PC-3 (cell line): ENCODE results near the gene APOM. TPM values are rescaled to one million over a fixed set of nuclear protein-coding genes. Genes with fewer than 3 reads are reported as not detected.

Experiments used
- ATAC-seq: fragments of 200-7000 bp; cut with Tn5 transposase; 2 replicates; pipeline ENCODE4 v1.9.1; 2020; ENCODE audit warnings: mild to moderate bottlenecking, moderate library complexity
- BruUV-seq: library from RNA; stranded (reverse); fragments of 400-500 nt; replicated peaks from 2 replicates; lab custom pipeline; 2021; lab: Mats Ljungman, UMichigan
- CTCF ChIA-PET: fragments of 300-600 bp; sonication (Branson Sonifier 250); formaldehyde crosslinking; loops from one replicate; lab custom pipeline; 2022; ENCODE audit warnings: antibody characterized with exemption; lab: Charles Lee
- POLR2A ChIA-PET: fragments of 300-600 bp; sonication (Branson Sonifier 250); formaldehyde crosslinking; loops from one replicate; lab custom pipeline; 2022; ENCODE audit warnings: antibody characterized with exemption; ENCODE audit not compliant: unreplicated experiment; lab: Charles Lee
- DNase-seq: peaks from one replicate; pipeline ENCODE4 v3.0.0-alpha.2; 2015
- H2AFZ ChIP-seq: fragments of 300-600 bp; sonication (generic); 2 replicates; pipeline ENCODE4 v1.6.0; 2016; ENCODE audit warnings: antibody characterized with exemption, low read length
- H3F3A ChIP-seq: fragments of 300-600 bp; sonication (generic); one replicate; pipeline ENCODE4 v1.6.0; 2017; ENCODE audit warnings: antibody characterized with exemption, low read length, control low read depth, mild to moderate bottlenecking; ENCODE audit not compliant: unreplicated experiment
- H3K27ac ChIP-seq: fragments of 300-600 bp; sonication (generic); 2 replicates; pipeline ENCODE4 v1.5.1; 2016; ENCODE audit warnings: mild to moderate bottlenecking, low read length
- H3K27me3 ChIP-seq: fragments of 300-600 bp; sonication (generic); 2 replicates; pipeline ENCODE4 v1.6.1; 2016; ENCODE audit warnings: low read length, mixed read lengths
- H3K36me3 ChIP-seq: fragments of 300-600 bp; sonication (generic); 2 replicates; pipeline ENCODE4 v1.6.1; 2016; ENCODE audit warnings: low read depth, mixed run types, low read length, mixed read lengths
- H3K4me1 ChIP-seq: fragments of 300-600 bp; sonication (generic); 2 replicates; pipeline ENCODE4 v1.5.1; 2016; ENCODE audit warnings: low read length; ENCODE audit not compliant: insufficient read depth
- H3K4me2 ChIP-seq: fragments of 300-600 bp; sonication (generic); 2 replicates; pipeline ENCODE4 v1.6.0; 2016; ENCODE audit warnings: low read length
- H3K4me3 ChIP-seq: fragments of 300-600 bp; sonication (generic); 2 replicates; pipeline ENCODE4 v1.5.1; 2016; ENCODE audit warnings: mild to moderate bottlenecking, low read length, mixed read lengths
- H3K79me2 ChIP-seq: fragments of 300-600 bp; sonication (generic); 2 replicates; pipeline ENCODE4 v1.6.1; 2017; ENCODE audit warnings: low read length, mixed read lengths
- H3K9ac ChIP-seq: fragments of 300-600 bp; sonication (generic); 2 replicates; pipeline ENCODE4 v1.6.0; 2016; ENCODE audit warnings: mild to moderate bottlenecking, low read length
- H3K9me2 ChIP-seq: fragments of 300-600 bp; sonication (generic); replicated peaks from 2 replicates; pipeline ENCODE4 v1.6.1; 2016; ENCODE audit warnings: mixed run types, low read length, mixed read lengths
- H3K9me3 ChIP-seq: fragments of 300-600 bp; sonication (generic); 2 replicates; pipeline ENCODE4 v1.6.1; 2016; ENCODE audit warnings: low read length, mixed read lengths
- H4K20me1 ChIP-seq: fragments of 300-600 bp; sonication (generic); 2 replicates; pipeline ENCODE4 v1.6.1; 2016; ENCODE audit warnings: low read length, mixed read lengths
- CTCF ChIP-seq: fragments of 300-600 bp; sonication (generic); conservative IDR thresholded peaks from 2 replicates; pipeline ENCODE4 v1.5.1; 2017; ENCODE audit warnings: antibody characterized with exemption, low read depth, mild to moderate bottlenecking, low read length
- EZH2 ChIP-seq: fragments of 300-600 bp; sonication (generic); IDR thresholded peaks from one replicate; pipeline ENCODE4 v1.6.1; 2017; ENCODE audit warnings: antibody characterized with exemption, mild to moderate bottlenecking, low read length; ENCODE audit not compliant: unreplicated experiment
- EZH2phosphoT487 ChIP-seq: fragments of 300-600 bp; sonication (generic); IDR thresholded peaks from 2 replicates; pipeline ENCODE4 v1.6.1; 2018; ENCODE audit warnings: mild to moderate bottlenecking, antibody characterized with exemption, low read length, borderline replicate concordance
- intact Hi-C: fragments of 100-400 bp; cut with micrococcal nuclease; formaldehyde crosslinking; loops from 2 replicates; pipeline ENCODE4 v1.9.0; 2023
- total RNA-seq: library from RNA; depleted of rRNA; stranded (reverse); fragments of >200 nt; gene quantifications from 2 replicates; pipeline ENCODE4 v1.2.3, GENCODE V29; 2014

The APOM gene
- total RNA-seq, 1 experiment from 2014 or later = 2.2 TPM

- TF ChIP-seq EZH2 (no peak), EZH2phosphoT487 (no peak), CTCF (no peak)
- H2AFZ ChIP-seq = no peak overlapping the region
- H3K27ac ChIP-seq = no peak overlapping the region
- H3K79me2 ChIP-seq = no peaks in the 10 kb centered on the region
- no peak overlapping the region for H3K4me3 ChIP-seq
- peaks cover 8% of the 10 kb centered on the region; the same call in 1 of the 2 replicates for H3K36me3 ChIP-seq
- no peaks in the 10 kb centered on the region for H3K9me2 ChIP-seq
- H3K27me3 ChIP-seq = no peaks in the 10 kb centered on the region
- no peaks in the 10 kb centered on the region for H3F3A ChIP-seq
- no peak for DNase-seq
- no peak overlapping the region for H3K9ac ChIP-seq
- ChIA-PET CTCF (no interaction called here), POLR2A (no interaction called here)
- no peak overlapping the region for H3K4me2 ChIP-seq
- no peak for ATAC-seq
- no TSS peak for BruUV-seq
- H3K4me1 ChIP-seq = 0 out of 2 replicates have a peak, but pooled peaks cover 3% of the 10 kb centered on the region
- intact Hi-C loops = no loop called here
- H4K20me1 ChIP-seq = no peaks in the 10 kb centered on the region
- no peaks in the 10 kb centered on the region for H3K9me3 ChIP-seq
Observed at GRCh38 chr6:31692353-31692752, 36.7 kb downstream of the APOM start.

GRCh38 chr6:31692886-31693285 lies 37.2 kb downstream of the APOM start:
- TF ChIP-seq EZH2 = no peak
- TF ChIP-seq CTCF = no peak
- no peak for TF ChIP-seq EZH2phosphoT487

GRCh38 chr6:31693535-31693934 lies 37.8 kb downstream of the APOM start:
- no peak overlapping the region for H2AFZ ChIP-seq
- BruUV-seq = no TSS peak
- no peak overlapping the region for H3K27ac ChIP-seq
- no peak overlapping the region for H3K4me3 ChIP-seq
- ATAC-seq (no peak), DNase-seq (no peak)
- no peaks in the 10 kb centered on the region for H3F3A ChIP-seq
- no peaks in the 10 kb centered on the region for H3K9me2 ChIP-seq
- intact Hi-C loops = no loop called here
- H3K79me2 ChIP-seq = no peaks in the 10 kb centered on the region
- no peak overlapping the region for H3K4me2 ChIP-seq
- H3K9me3 ChIP-seq = no peaks in the 10 kb centered on the region
- TF ChIP-seq CTCF = no peak
- no peak for TF ChIP-seq EZH2phosphoT487
- no peak for TF ChIP-seq EZH2
- H3K27me3 ChIP-seq = no peaks in the 10 kb centered on the region
- peaks cover 7% of the 10 kb centered on the region; the same call in 1 of the 2 replicates for H3K36me3 ChIP-seq
- no peak overlapping the region for H3K9ac ChIP-seq
- ChIA-PET CTCF (no interaction called here), POLR2A (no interaction called here)
- H4K20me1 ChIP-seq = no peaks in the 10 kb centered on the region
- H3K4me1 ChIP-seq = 0 out of 2 replicates have a peak, but pooled peaks cover 3% of the 10 kb centered on the region

More at GRCh38 chr6:31692886-31693285, 37.2 kb downstream of the APOM start:
- POLR2A ChIA-PET = no interaction called here
- Histone ChIP-seq H3K9me3 (no peaks in the 10 kb centered on the region), H3K27ac (no peak overlapping the region), H4K20me1 (no peaks in the 10 kb centered on the region), H3K4me1 (0 out of 2 replicates have a peak, but pooled peaks cover 3% of the 10 kb centered on the region), H3F3A (no peaks in the 10 kb centered on the region), H3K36me3 (peaks cover 8% of the 10 kb centered on the region; the same call in 1 of the 2 replicates), H3K4me3 (no peak overlapping the region), H3K9ac (no peak overlapping the region), H3K4me2 (no peak overlapping the region), H3K79me2 (no peaks in the 10 kb centered on the region), H2AFZ (no peak overlapping the region), H3K27me3 (no peaks in the 10 kb centered on the region), H3K9me2 (no peaks in the 10 kb centered on the region)
- BruUV-seq = no TSS peak
- intact Hi-C loops = no loop called here
- CTCF ChIA-PET = no interaction called here
- no peak for ATAC-seq
- DNase-seq = no peak
